GM12878 (cell line): ENCODE measurements around the gene OR5T2. TPM values are rescaled to one million over a fixed set of nuclear protein-coding genes. Genes with fewer than 3 reads are reported as not detected.

Experiments used
- CHD2 ChIP-seq: IDR thresholded peaks from 2 replicates; pipeline ENCODE4 v1.6.1; 2011; ENCODE audit warnings: low read depth, low read length, improper control_type of control experiment, borderline replicate concordance
- CHD4 ChIP-seq: fragments of 200-600 bp; sonication (generic); IDR thresholded peaks from 2 replicates; pipeline ENCODE4 v1.6.1; 2016; ENCODE audit warnings: mild to moderate bottlenecking
- FOS ChIP-seq: IDR thresholded peaks from 3 replicates; pipeline ENCODE4 v1.6.1; 2011; ENCODE audit warnings: borderline replicate concordance; ENCODE audit not compliant: insufficient read length; ENCODE audit errors: extremely low read depth
- IRF4 ChIP-seq: IDR thresholded peaks from 2 replicates; pipeline ENCODE4 v1.6.1; 2011; ENCODE audit warnings: low read depth, low read length
- KLF5 ChIP-seq: fragments of 450-650 bp; IDR thresholded peaks from 2 replicates; pipeline ENCODE4 v1.6.1; 2014; ENCODE audit warnings: mild to moderate bottlenecking; ENCODE audit not compliant: partially characterized antibody
- MEF2A ChIP-seq: IDR thresholded peaks from 2 replicates; pipeline ENCODE4 v1.6.1; 2011; ENCODE audit warnings: low read depth, mild to moderate bottlenecking, low read length, moderate library complexity; ENCODE audit not compliant: insufficient read depth
- MTA3 ChIP-seq: IDR thresholded peaks from 2 replicates; pipeline ENCODE4 v1.6.1; 2012; ENCODE audit warnings: low read length, inconsistent platforms, borderline replicate concordance
- MYC ChIP-seq: IDR thresholded peaks from 2 replicates; pipeline ENCODE4 v1.6.1; 2011; ENCODE audit warnings: mild to moderate bottlenecking, low read length, moderate library complexity, inconsistent platforms; ENCODE audit not compliant: insufficient read depth, insufficient replicate concordance, insufficient read length, severe bottlenecking
- STAT1 ChIP-seq: fragments of 450-650 bp; conservative IDR thresholded peaks from 2 replicates; pipeline ENCODE4 v1.6.1; 2014; ENCODE audit warnings: antibody characterized with exemption, mild to moderate bottlenecking
- SUZ12 ChIP-seq: fragments of 200-600 bp; sonication (generic); IDR thresholded peaks from one replicate; pipeline ENCODE4 v1.6.1; 2018; ENCODE audit warnings: antibody characterized with exemption, mild to moderate bottlenecking; ENCODE audit not compliant: unreplicated experiment
- YY1 ChIP-seq: IDR thresholded peaks from 2 replicates; pipeline ENCODE4 v1.6.1; 2011; ENCODE audit warnings: low read depth, mild to moderate bottlenecking, low read length
- ZNF24 ChIP-seq: fragments of 450-650 bp; IDR thresholded peaks from 2 replicates; pipeline ENCODE4 v1.6.1; 2017; ENCODE audit warnings: antibody characterized with exemption, mild to moderate bottlenecking
- polyA plus RNA-seq, 11 experiments: library from polyadenylated mRNA; depleted of rRNA in 4 of 11; unstranded in 6 of 11; stranded (reverse) in 5 of 11; fragments of >200 nt; fragmentation: Nextera tagmentation in 4 of 11; fragmentation: Illumina TruSeq in 1 of 11; extraction: Ambion mirVana in 4 of 11; extraction: Trizol in 1 of 11; gene quantifications; 1 replicate in 1 of 11; 2 replicates in 10 of 11; pipeline versions ENCODE4 v1.2.1 to v1.2.3, GENCODE V29; 2011 to 2016; ENCODE audit warnings: inconsistent platforms in 2 of 11, missing spikeins in 2 of 11, low read depth in 1 of 11
- total RNA-seq, 4 experiments: library from RNA; depleted of rRNA in 3 of 4; stranded (reverse); fragments of >200 nt in 3 of 4; fragmentation: Illumina TruSeq in 1 of 4; extraction: Trizol in 1 of 4; gene quantifications; 2 replicates each; pipeline versions ENCODE4 v1.2.1 to v1.2.3, GENCODE V29; 2013 to 2021
- TF ChIP-seq, protein P1 (sequence below): fragments of 450-650 bp; IDR thresholded peaks from 2 replicates; pipeline ENCODE4 v1.6.1; 2017; ENCODE audit warnings: low read depth, mild to moderate bottlenecking, moderate library complexity

OR5T2 gene
- total and polyA plus RNA-seq, 10 of the 15 experiments (the other 5 are each of a cell fraction or from before 2014, with no cell fraction given), result not detected

- TF ChIP-seq MEF2A (no peak), IRF4 (no peak), STAT1 (no peak), KLF5 (no peak), CHD4 (no peak), YY1 (no peak), FOS (no peak), MYC (no peak), CHD2 (no peak), ZNF24 (no peak), SUZ12 (no peak), MTA3 (no peak)
- TF ChIP-seq, protein P1, sequence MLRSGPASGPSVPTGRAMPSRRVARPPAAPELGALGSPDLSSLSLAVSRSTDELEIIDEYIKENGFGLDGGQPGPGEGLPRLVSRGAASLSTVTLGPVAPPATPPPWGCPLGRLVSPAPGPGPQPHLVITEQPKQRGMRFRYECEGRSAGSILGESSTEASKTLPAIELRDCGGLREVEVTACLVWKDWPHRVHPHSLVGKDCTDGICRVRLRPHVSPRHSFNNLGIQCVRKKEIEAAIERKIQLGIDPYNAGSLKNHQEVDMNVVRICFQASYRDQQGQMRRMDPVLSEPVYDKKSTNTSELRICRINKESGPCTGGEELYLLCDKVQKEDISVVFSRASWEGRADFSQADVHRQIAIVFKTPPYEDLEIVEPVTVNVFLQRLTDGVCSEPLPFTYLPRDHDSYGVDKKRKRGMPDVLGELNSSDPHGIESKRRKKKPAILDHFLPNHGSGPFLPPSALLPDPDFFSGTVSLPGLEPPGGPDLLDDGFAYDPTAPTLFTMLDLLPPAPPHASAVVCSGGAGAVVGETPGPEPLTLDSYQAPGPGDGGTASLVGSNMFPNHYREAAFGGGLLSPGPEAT, result no peak
Observed at GRCh38 chr11:56183459-56183858, 50.6 kb downstream of the OR5T2 start (continued).

Other genes starting within 250 kb of the OR5T2 start
Only the 7 nearest of the 17 such genes appear.
- gene OR8J3, start 94.1 kb downstream of the OR5T2 start, total RNA-seq (2014; rRNA removed), result not detected in 2 replicates
- not detected in 2 replicates for gene OR8J3, start 94.1 kb downstream of the OR5T2 start, total RNA-seq (2014; rRNA removed; fragmentation: Illumina TruSeq; extraction: Trizol)
- gene OR8J3, start 94.1 kb downstream of the OR5T2 start, total RNA-seq (2021), result not detected in 2 replicates
- gene OR8J3, start 94.1 kb downstream of the OR5T2 start, polyA plus RNA-seq (2011; rRNA removed), result not detected in 2 replicates
- not detected in 2 replicates for gene OR8J3, start 94.1 kb downstream of the OR5T2 start, polyA plus RNA-seq (2014; fragmentation: Illumina TruSeq; extraction: Trizol)
- not detected for gene OR8J3, start 94.1 kb downstream of the OR5T2 start, polyA plus RNA-seq (2014; fragmentation: Nextera tagmentation; extraction: Ambion mirVana)
- not detected in 2 replicates for gene OR8J3, start 94.1 kb downstream of the OR5T2 start, polyA plus RNA-seq (2014; rRNA removed)
- gene OR8J3, start 94.1 kb downstream of the OR5T2 start, polyA plus RNA-seq (2016; fragmentation: Nextera tagmentation; extraction: Ambion mirVana), result not detected
- not detected in 2 replicates for gene OR8K5, start 73.9 kb downstream of the OR5T2 start, total RNA-seq (2014; rRNA removed)
- not detected in 2 replicates for gene OR8K5, start 73.9 kb downstream of the OR5T2 start, total RNA-seq (2014; rRNA removed; fragmentation: Illumina TruSeq; extraction: Trizol)
- gene OR8K5, start 73.9 kb downstream of the OR5T2 start, total RNA-seq (2021), result not detected in 2 replicates
- gene OR8K5, start 73.9 kb downstream of the OR5T2 start, polyA plus RNA-seq (2011; rRNA removed), result not detected in 2 replicates
- not detected in 2 replicates for gene OR8K5, start 73.9 kb downstream of the OR5T2 start, polyA plus RNA-seq (2014; fragmentation: Illumina TruSeq; extraction: Trizol)
- gene OR8K5, start 73.9 kb downstream of the OR5T2 start, polyA plus RNA-seq (2014; fragmentation: Nextera tagmentation; extraction: Ambion mirVana), result not detected
- gene OR8K5, start 73.9 kb downstream of the OR5T2 start, polyA plus RNA-seq (2014; rRNA removed), result not detected in 2 replicates
- gene OR8K5, start 73.9 kb downstream of the OR5T2 start, polyA plus RNA-seq (2016; fragmentation: Nextera tagmentation; extraction: Ambion mirVana), result not detected
- gene OR5J2, start 57.6 kb downstream of the OR5T2 start, total RNA-seq (2014; rRNA removed), result not detected in 2 replicates
- not detected in 2 replicates for gene OR5J2, start 57.6 kb downstream of the OR5T2 start, total RNA-seq (2014; rRNA removed; fragmentation: Illumina TruSeq; extraction: Trizol)
- gene OR5J2, start 57.6 kb downstream of the OR5T2 start, total RNA-seq (2021), result not detected in 2 replicates
- gene OR5J2, start 57.6 kb downstream of the OR5T2 start, polyA plus RNA-seq (2011; rRNA removed), result not detected in 2 replicates
- not detected in 2 replicates for gene OR5J2, start 57.6 kb downstream of the OR5T2 start, polyA plus RNA-seq (2014; fragmentation: Illumina TruSeq; extraction: Trizol)
- not detected for gene OR5J2, start 57.6 kb downstream of the OR5T2 start, polyA plus RNA-seq (2014; fragmentation: Nextera tagmentation; extraction: Ambion mirVana)
- gene OR5J2, start 57.6 kb downstream of the OR5T2 start, polyA plus RNA-seq (2014; rRNA removed), result not detected in 2 replicates
- not detected for gene OR5J2, start 57.6 kb downstream of the OR5T2 start, polyA plus RNA-seq (2016; fragmentation: Nextera tagmentation; extraction: Ambion mirVana)
- gene OR5T3, start 18.0 kb upstream of the OR5T2 start, total RNA-seq (2014; rRNA removed), result not detected in 2 replicates
- not detected in 2 replicates for gene OR5T3, start 18.0 kb upstream of the OR5T2 start, total RNA-seq (2014; rRNA removed; fragmentation: Illumina TruSeq; extraction: Trizol)
- not detected in 2 replicates for gene OR5T3, start 18.0 kb upstream of the OR5T2 start, total RNA-seq (2021)
- gene OR5T3, start 18.0 kb upstream of the OR5T2 start, polyA plus RNA-seq (2011; rRNA removed), result not detected in 2 replicates
- not detected in 2 replicates for gene OR5T3, start 18.0 kb upstream of the OR5T2 start, polyA plus RNA-seq (2014; fragmentation: Illumina TruSeq; extraction: Trizol)
- not detected for gene OR5T3, start 18.0 kb upstream of the OR5T2 start, polyA plus RNA-seq (2014; fragmentation: Nextera tagmentation; extraction: Ambion mirVana)
- not detected in 2 replicates for gene OR5T3, start 18.0 kb upstream of the OR5T2 start, polyA plus RNA-seq (2014; rRNA removed)
- gene OR5T3, start 18.0 kb upstream of the OR5T2 start, polyA plus RNA-seq (2016; fragmentation: Nextera tagmentation; extraction: Ambion mirVana), result not detected
- not detected in 2 replicates for gene OR5T1, start 39.9 kb upstream of the OR5T2 start, total RNA-seq (2014; rRNA removed)
- gene OR5T1, start 39.9 kb upstream of the OR5T2 start, total RNA-seq (2014; rRNA removed; fragmentation: Illumina TruSeq; extraction: Trizol), result not detected in 2 replicates
- not detected in 2 replicates for gene OR5T1, start 39.9 kb upstream of the OR5T2 start, total RNA-seq (2021)
- gene OR5T1, start 39.9 kb upstream of the OR5T2 start, polyA plus RNA-seq (2011; rRNA removed), result not detected in 2 replicates
- gene OR5T1, start 39.9 kb upstream of the OR5T2 start, polyA plus RNA-seq (2014; fragmentation: Illumina TruSeq; extraction: Trizol), result not detected in 2 replicates
- not detected for gene OR5T1, start 39.9 kb upstream of the OR5T2 start, polyA plus RNA-seq (2014; fragmentation: Nextera tagmentation; extraction: Ambion mirVana)
- gene OR5T1, start 39.9 kb upstream of the OR5T2 start, polyA plus RNA-seq (2014; rRNA removed), result not detected in 2 replicates
- gene OR5T1, start 39.9 kb upstream of the OR5T2 start, polyA plus RNA-seq (2016; fragmentation: Nextera tagmentation; extraction: Ambion mirVana), result not detected
- not detected in 2 replicates for gene OR8H1, start 58.0 kb upstream of the OR5T2 start, total RNA-seq (2014; rRNA removed)
- not detected in 2 replicates for gene OR8H1, start 58.0 kb upstream of the OR5T2 start, total RNA-seq (2014; rRNA removed; fragmentation: Illumina TruSeq; extraction: Trizol)
- not detected in 2 replicates for gene OR8H1, start 58.0 kb upstream of the OR5T2 start, total RNA-seq (2021)
- not detected in 2 replicates for gene OR8H1, start 58.0 kb upstream of the OR5T2 start, polyA plus RNA-seq (2011; rRNA removed)
- not detected in 2 replicates for gene OR8H1, start 58.0 kb upstream of the OR5T2 start, polyA plus RNA-seq (2014; fragmentation: Illumina TruSeq; extraction: Trizol)
- not detected for gene OR8H1, start 58.0 kb upstream of the OR5T2 start, polyA plus RNA-seq (2014; fragmentation: Nextera tagmentation; extraction: Ambion mirVana)
- gene OR8H1, start 58.0 kb upstream of the OR5T2 start, polyA plus RNA-seq (2014; rRNA removed), result not detected in 2 replicates
- not detected for gene OR8H1, start 58.0 kb upstream of the OR5T2 start, polyA plus RNA-seq (2016; fragmentation: Nextera tagmentation; extraction: Ambion mirVana)
- not detected in 2 replicates for gene OR8K3, start 80.9 kb upstream of the OR5T2 start, total RNA-seq (2014; rRNA removed)
- not detected in 2 replicates for gene OR8K3, start 80.9 kb upstream of the OR5T2 start, total RNA-seq (2014; rRNA removed; fragmentation: Illumina TruSeq; extraction: Trizol)
- gene OR8K3, start 80.9 kb upstream of the OR5T2 start, total RNA-seq (2021), result not detected in 2 replicates
- not detected in 2 replicates for gene OR8K3, start 80.9 kb upstream of the OR5T2 start, polyA plus RNA-seq (2011; rRNA removed)
- gene OR8K3, start 80.9 kb upstream of the OR5T2 start, polyA plus RNA-seq (2014; fragmentation: Illumina TruSeq; extraction: Trizol), result not detected in 2 replicates
- gene OR8K3, start 80.9 kb upstream of the OR5T2 start, polyA plus RNA-seq (2014; fragmentation: Nextera tagmentation; extraction: Ambion mirVana), result not detected
- not detected in 2 replicates for gene OR8K3, start 80.9 kb upstream of the OR5T2 start, polyA plus RNA-seq (2014; rRNA removed)
- gene OR8K3, start 80.9 kb upstream of the OR5T2 start, polyA plus RNA-seq (2016; fragmentation: Nextera tagmentation; extraction: Ambion mirVana), result not detected